Colon (tissue), 2 donors: ENCODE measurements around the gene ZNF112.
A peak's percentile ranks its signal among the peaks of the same experiment; 100 is the strongest.
"Not testable (repeated sequence)": the region's sequence is repeated elsewhere in the genome, so short reads cannot be mapped to it uniquely, and the experiment has no call there.

ENCODE experiments used
- FAIRE-seq: peaks from 2 replicates; lab custom pipeline; 2012; peaks lifted over from hg19 to GRCh38; lab: Jason Lieb, UNC
- donor health status: control.
- donor health status: control.

The ZNF112 gene

DNA sequence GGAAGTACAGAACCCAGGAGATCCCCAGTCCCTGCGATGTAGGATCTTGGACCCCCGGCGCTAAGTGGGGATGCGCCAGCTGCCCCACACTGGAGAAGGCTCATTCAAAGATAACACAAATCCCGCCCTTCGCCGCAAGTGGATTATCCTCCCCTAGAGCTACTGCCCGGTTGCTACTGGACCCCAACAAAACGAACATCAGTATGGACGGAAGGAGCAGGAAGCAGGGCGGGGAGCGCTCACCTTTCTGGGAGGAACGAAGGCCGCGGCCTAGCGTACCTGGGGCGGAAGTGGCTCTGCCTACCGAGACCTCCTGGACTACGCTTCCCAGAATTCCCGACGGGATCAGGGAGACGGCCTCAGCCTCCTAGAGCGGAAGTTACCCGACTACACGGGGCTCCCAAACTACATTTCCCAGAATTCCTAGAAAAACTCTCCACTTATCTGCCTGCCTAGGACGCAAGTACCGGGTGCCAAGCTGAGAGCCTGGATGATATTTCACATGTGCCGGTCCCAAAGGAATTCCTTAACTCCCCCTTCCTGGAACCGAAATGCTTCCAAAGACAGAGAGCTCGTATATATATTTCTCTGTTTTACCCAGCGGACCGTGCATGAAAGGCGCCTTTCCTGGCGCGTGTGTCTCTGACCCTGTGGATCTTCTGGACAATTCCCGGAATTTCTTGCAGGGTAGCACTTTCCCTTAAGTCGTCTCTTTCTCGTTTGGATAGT lies at the start of gene ZNF112:
Gene ZNF112, minus strand, starts transcription at position 298 of the 729 bp plus-strand sequence. CDS start 16,141 bp downstream, outside the sequence.
- no peak for FAIRE-seq

GRCh38 chr19:44401139-44402115 lies 44.9 kb upstream of the ZNF112 start, which contains the start of gene ZNF285:
TSS of gene ZNF285 (minus strand) at chr19:44401608. CDS start at chr19:44397213, 4,395 bp downstream.
- FAIRE-seq, result no peak

DNA sequence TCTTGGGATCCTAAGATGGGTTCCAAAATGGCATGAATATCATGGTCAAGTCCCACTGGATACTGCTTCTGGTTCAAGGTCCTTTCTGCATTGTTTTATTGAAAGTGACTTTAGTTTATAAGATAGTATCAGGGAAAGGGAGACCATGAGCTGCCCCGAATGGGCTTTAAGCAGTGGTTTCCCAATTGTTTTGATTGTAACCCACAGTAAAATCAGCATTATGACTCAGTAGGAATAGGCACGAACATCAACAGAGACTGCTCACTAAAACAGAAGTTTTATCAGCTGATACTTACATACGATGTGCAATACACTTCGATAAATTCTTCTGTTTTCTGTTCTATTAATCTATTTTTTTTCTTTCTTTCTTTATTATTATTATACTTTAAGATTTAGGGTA lies 32.8 kb upstream of the ZNF112 start:
- FAIRE-seq, result not testable (repeated sequence)

DNA sequence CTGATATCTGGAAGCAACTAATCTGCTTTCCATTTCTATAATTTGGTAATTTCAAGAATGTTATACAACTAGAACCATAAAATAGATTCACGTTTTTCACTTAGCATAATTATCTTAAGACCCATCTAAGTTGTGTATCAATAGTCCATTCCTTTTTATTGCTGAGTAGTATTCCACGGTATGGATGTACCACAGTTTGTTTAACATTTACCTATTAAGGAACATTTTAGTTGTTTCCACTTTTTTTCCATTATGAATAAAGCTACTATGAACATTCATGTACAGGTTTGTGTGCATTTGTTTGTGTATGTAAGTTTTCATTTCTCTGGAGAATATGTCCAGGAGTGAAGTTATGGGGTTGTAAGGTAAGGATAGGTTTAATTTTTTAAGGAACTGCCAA lies 18.3 kb upstream of the ZNF112 start:
- no peak for FAIRE-seq

DNA sequence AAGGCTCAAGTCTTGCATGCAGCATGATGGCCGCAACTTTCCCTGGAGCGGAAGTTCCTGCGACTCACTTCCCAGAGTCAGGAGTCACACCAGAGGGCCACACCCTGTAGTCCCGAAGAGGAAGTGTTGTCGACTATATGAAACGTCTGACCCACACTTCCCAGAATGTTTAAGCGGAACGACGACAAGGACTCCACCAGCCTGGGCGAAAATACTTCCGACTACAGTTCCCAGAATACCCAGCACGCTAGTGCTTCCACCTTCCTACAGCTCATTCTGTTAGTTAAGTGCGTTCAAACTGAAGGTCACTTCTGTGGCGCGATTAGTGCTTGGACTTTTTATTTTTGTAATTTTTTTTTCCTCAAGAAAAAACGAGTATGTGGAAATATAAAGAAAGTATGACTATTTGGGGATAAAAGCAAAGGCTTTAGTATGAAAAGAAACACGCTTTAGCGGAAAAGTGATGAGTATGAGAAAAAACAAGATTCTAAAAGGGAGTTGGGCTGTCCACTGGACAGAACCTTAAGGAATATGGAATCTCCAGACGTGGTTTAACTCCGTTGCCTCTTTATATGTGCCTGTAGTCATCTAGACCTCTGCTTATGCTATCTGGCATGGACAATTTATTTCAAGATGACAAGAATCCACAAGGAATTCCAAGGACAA lies 15.5 kb upstream of the ZNF112 start:
- no peak for FAIRE-seq

DNA sequence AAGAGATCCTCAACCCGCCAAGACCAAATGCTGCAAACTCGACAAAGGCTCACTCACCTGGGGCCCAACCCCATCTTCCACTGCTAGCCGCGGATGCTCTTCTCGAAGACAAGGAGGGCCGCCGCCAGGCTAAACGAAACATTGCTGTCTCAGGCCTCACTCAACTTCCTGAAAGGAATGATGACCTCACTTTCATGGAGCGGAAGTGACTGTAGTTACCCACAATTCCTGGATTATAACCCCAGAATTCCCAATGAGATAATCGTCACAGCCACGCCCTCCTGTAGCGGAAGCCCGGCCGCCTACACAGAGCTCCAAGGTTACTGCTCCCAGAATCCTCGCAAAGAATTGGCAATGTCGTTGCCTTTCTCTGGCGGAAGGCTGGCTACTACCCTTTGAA lies 10.5 kb upstream of the ZNF112 start:
- no peak for FAIRE-seq

DNA sequence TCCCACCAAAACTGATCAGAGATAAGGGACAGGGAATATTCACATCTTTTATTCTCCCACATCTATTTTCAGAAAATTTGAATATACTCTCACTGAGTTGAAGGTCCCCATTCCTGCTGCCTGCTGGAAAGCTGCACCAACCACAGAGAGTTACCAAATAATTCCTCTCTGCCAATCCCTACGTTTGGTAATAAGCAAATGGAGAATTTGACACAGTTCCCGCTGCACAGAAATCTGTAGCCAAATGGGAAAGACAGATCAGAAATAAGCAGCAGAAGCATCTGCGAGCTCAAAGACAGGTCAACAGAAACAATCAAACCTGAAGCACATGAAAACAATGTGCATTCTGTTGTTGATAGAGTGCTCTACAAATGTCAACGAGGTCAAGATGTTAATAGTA lies 9.9 kb downstream of the ZNF112 start:
- no peak for FAIRE-seq

- no peak for FAIRE-seq
Observed at GRCh38 chr19:44345959-44346358, 10.5 kb downstream of the ZNF112 start.

DNA sequence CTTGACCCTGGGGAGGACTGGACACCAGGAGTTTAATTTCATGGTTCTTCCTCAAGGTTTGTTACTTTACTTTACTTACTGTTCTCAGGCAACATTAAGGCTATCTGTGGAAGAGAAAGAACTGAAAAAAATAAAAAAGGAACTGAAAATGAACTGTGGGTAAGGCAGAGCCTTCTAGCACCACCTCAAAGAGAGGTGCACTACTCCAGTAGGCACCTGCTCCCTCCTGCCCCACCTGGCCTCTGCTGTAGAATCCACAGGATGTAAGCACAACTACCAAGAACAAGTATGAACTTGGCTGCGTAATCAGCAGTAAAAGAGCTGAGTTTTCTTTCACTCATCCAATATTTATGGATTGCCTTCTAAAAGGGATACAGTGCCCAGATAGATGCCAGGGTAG lies 12.2 kb downstream of the ZNF112 start:
- no peak for FAIRE-seq

DNA sequence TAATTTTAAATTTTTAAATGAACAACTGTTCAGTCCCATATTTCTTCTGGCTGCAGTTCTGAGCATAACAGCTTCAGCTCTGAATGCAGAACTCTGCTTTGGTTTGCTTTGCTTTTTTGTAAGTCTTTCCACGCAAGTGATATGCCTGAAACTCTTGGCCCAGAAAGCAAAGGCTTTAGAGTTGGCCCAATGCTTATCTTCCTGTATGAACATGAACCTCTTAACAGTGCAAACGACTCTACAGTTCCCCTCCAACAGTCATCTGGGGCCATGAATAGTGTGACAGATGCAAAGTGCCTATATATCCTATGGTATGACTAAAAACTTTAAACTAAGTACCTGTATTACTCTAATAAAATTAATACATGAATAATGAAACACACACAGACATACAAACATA lies 14.7 kb downstream of the ZNF112 start:
- FAIRE-seq, result no peak

- FAIRE-seq, result not testable (repeated sequence)
Observed at GRCh38 chr19:44334639-44335038, 21.8 kb downstream of the ZNF112 start.

DNA sequence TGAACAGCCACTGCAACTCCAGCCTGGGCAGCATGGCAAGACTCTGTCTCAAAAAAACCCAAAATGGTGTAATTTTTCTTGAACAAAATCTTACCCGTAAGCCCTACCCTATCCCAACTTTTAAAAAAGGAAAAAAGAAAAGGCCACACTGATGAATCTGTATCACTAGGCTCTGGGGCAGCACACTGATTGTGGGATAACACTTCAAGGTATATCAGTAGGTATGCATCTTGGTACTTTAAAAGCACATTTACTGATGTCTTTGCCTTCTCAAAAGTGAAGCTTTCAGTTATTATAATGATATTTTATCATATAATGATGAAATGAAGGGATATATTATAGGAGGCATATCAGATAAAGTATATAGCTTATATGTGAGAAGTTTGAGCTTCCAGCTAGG lies 24.3 kb downstream of the ZNF112 start:
- FAIRE-seq, result no peak

- FAIRE-seq, result no peak
Observed at GRCh38 chr19:44315883-44316282, 40.6 kb downstream of the ZNF112 start.

- no peak for FAIRE-seq
Observed at GRCh38 chr19:44313231-44313630, 43.2 kb downstream of the ZNF112 start.

GRCh38 chr19:44308011-44308410 lies 48.5 kb downstream of the ZNF112 start:
- no peak for FAIRE-seq

GRCh38 chr19:44306283-44306682 lies 50.2 kb downstream of the ZNF112 start:
- no peak for FAIRE-seq

DNA sequence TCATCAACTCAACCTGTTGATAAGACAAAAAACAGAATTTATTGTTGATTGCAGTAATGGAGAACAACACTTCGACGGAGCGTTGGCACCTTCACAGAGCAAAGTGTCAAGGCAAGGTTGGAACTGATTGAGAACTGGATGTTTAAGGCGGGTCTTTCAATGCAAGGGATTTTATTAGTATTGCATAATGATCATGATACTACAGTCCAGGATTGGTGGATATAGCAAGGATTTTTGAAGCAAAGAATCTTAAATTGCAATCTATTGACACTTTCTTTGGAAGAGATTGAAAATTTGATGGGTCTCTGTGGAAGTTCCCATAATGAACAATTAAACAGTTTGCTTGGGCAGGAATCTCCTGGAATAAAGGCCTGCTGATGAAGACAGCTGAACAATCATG lies 51.0 kb downstream of the ZNF112 start:
- no peak for FAIRE-seq

- peak; percentile 57 for FAIRE-seq
Observed at GRCh38 chr19:44304659-44305193, 51.8 kb downstream of the ZNF112 start, which contains the start of gene ZNF235. TSS of gene ZNF235 (minus strand) at chr19:44305025. CDS start at chr19:44303404, 1,621 bp downstream.

DNA sequence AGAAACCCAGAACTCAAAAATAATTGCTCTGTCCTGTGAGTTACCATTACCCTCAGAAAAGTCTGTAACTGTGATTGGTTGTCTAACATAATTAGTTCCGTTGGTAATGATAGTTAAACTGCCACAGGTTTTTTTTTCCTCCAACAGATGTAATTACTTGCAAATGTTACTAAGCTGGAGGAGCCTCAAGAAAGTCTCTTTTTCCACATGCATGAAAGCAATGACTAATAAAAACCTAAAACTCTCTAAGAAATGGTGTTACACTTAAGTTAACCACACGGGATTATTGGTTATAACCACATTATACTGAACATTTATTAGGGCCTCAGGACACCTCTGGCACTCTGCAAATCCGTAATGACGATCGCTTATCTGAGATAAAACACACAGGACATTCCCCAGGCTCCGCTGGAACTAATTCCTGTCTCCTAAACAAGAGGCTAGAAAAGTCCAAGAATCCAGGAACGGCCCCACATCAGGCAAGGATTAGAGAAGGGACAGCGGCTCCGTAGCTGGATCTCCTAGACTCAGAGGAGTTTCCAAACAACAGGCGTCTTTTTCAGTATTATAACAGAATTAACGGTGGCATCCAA lies 52.4 kb downstream of the ZNF112 start:
- no peak for FAIRE-seq

GRCh38 chr19:44303320-44303719 lies 53.2 kb downstream of the ZNF112 start:
- FAIRE-seq, result no peak

GRCh38 chr19:44284968-44285367 lies 71.5 kb downstream of the ZNF112 start:
- FAIRE-seq, result no peak

DNA sequence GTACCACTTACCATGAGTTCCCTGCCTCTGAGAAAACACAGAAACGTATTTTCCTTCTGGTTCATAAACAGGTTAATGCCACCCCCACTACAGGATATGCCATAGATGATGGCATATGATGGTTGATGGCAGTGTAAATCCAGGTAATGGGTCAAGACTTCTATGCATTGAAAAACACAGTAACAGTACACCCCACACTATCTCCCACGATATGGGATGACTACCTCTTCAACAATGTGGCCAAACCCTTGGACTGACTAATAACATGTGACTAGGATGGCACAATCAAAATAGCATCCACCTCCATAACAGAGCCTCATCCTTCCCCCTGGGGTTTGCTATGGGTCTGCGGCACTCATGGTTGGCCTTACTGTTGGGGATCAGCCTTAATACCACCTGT lies 73.6 kb downstream of the ZNF112 start:
- no peak for FAIRE-seq
